ENCODE data around the gene IGF1.
A peak's percentile ranks its signal among the peaks of the same experiment; 100 is the strongest.

Gene IGF1

GRCh38 chr12:102425109-102426039, 55.0 kb downstream of the IGF1 start:
- DNase-seq, result no peak

- no peak for DNase-seq
Measured at GRCh38 chr12:102423462-102423861, 56.9 kb downstream of the IGF1 start.

GRCh38 chr12:102421802-102422583, 58.4 kb downstream of the IGF1 start:
- DNase-seq, result no peak

DNA sequence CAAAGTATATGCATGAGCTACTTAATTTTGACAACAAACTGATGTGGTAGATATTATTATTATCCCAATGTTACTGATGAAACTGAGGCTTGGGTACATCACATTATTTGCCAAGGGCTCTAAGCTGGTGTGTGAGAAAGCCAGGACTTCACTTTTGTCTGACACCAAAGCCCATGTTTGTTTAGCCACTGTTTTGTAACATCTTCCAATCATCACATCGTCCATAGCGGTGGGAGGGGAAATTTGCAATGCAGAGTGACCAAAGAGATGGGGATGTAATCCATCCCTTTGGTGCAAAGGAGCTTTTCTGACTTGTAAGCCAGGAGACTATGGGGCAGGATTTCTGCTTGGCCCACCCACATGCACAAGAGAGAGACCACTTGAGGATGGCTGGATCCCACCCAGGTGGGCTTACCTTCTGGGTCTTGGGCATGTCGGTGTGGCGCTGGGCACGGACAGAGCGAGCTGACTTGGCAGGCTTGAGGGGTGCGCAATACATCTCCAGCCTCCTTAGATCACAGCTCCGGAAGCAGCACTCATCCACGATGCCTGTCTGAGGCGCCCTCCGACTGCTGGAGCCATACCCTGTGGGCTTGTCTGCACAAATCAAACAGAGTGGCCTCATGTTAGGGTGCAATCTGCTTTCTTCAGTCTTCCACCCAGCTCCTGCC, 61.1 kb downstream of the IGF1 start:
- no peak for DNase-seq

DNA sequence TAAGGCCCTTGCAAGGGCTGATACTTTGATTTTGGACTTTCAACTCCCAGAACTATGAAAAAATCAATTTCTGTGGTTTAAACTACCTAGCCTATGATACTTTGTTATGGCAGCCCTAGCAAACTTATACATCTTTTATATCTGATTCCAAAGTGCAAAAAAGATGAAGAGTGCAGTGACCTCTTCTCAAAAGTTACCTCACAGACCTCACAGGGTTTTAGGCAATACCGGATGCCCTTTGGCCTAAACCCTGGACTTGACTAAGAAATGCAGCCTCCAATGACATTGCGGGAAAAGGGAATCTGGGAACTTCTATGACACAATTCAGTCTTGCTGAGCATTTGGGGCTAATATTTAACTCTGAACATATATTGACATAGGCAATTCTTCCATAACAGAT, 63.3 kb downstream of the IGF1 start:
- DNase-seq, result no peak

- no peak for DNase-seq
Measured at GRCh38 chr12:102415515-102415914, 64.8 kb downstream of the IGF1 start.

GRCh38 chr12:102413396-102413795, 67.0 kb downstream of the IGF1 start:
- DNase-seq, result no peak

- no peak for DNase-seq
Measured at GRCh38 chr12:102410511-102410910, 69.9 kb downstream of the IGF1 start.

GRCh38 chr12:102408487-102409297, 71.7 kb downstream of the IGF1 start:
- no peak for DNase-seq

DNA sequence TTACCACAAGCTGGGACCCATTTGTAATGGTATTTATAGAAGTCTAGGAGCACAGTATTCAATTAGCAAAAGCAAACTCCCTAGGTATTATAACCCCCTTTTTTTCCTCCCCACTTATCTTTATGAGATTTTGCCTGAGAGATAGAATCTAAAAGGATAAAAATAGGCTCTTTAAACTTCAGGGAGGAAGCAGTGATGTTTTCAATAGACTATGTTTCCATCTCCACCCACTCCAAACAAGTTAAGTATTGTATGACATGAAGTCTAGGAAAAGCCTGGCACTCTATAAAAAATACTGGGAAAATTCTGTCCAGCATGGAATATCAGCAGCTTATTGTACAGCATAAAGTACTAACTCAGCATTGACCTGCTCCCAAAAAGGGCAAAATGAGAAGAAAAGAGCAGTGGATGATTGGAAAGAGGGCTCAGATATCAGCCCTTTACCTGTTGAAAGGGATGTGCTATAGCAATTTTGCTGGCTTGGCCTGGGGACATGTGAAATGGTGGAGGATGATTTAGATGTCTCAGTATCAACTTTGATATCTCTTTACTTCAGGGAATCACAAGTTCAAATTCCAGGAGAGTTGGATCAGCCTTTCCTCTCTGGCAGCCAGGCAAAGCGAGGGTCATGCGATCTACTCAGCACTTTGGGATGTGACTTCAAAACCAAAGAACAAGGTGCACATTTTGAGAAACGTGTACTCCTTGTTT, 72.4 kb downstream of the IGF1 start:
- DNase-seq, result no peak

GRCh38 chr12:102406033-102406584, 74.3 kb downstream of the IGF1 start:
- DNase-seq, result peak; percentile 52

DNA sequence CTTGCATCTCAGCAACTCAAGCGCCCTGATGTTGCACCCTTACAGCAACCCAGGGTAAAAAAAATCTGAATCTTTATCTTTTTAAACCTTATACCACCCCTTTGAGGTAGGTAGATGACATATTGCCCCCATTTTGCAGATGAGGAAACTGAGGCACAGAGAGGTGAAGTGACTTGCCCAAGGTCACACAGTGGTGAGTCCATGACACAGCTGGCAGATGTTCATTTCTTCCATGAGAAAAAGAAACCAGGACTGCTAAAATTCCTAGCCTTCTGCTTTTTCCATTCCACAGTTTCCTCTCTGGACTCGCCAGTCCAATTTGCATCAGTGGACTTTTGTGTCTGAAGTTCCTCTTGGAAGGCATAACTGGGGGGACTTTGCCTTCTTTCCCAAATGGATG, 79.3 kb downstream of the IGF1 start:
- no peak for DNase-seq

DNA sequence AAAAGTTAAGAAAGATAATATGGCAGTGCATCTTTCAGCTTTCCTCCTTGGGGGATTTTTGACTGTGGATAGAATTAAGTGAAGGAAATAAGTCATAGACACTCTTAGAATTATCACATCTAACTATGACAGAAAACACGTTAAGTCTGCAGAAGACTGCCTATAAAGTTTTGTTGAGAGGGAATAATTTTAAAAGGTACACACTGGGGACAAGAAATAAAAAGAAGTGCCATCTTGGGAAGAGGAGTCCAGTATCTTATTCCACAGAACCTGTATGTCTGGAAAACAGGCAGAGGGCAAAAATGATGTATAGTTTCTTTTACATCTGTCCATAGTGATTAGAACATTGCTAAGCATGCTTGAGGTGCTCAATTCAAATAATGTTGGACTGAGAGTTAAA, 80.7 kb downstream of the IGF1 start:
- no peak for DNase-seq

- DNase-seq, result no peak
Measured at GRCh38 chr12:102396276-102396675, 84.1 kb downstream of the IGF1 start.

- DNase-seq, result no peak
Measured at GRCh38 chr12:102394200-102394599, 86.2 kb downstream of the IGF1 start.

DNA sequence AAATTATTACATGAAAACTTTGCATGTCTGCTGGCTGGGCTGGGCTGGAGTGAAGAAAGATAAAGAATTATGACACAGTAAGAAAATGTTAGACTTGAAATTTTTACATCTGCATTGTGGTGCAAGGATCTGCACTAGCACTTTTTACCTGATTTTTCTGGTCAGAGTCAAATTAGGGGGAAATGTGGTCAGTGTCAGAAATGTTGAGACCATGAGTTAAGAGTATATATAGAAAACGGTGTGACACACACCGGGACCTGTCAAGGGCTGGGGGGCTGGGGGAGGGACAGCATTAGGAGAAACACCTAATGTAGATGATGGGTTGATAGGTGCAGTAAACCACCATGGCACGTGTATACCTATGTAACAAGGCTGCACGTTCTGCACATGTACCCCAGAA, 90.3 kb downstream of the IGF1 start:
- no peak for DNase-seq

DNA sequence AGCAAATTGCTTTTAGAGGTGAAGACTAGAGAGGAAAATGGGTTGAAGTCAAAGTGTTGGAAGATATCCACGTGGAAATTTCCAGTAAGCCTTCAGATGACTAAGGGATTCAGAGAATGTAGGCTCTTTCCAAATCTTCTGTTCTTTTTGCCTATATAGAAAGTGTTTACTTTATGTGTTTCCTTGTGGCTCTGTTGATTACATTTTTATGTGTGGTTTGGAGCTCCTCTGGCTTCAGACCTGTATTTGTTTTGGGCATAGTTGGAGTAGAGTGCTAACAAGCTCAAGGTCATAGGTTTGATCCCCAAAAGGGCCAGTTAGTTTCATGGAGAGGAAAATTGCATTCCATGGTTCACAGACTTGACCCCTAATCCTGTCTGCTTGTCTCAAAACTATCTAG, 91.9 kb downstream of the IGF1 start:
- no peak for DNase-seq

DNA sequence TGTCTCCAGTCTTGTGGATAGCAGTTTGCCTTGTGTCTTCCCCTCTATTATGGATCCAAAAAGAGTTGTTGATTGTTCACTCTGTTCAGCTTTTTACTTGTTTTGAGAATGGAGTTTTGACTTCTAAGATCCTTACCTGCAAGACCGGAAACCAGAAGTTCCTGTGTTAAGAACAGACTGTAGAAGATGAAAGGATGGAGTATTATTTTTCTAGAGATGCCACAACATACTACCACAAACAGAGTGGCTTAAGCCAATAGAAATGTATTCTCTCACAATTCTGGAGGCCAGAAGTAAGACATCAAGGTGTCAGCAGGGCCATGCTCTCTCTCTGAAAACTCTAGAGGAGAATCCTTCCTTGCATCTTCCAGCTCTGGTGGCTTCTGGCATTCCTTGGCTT, 95.0 kb downstream of the IGF1 start:
- no peak for DNase-seq

DNA sequence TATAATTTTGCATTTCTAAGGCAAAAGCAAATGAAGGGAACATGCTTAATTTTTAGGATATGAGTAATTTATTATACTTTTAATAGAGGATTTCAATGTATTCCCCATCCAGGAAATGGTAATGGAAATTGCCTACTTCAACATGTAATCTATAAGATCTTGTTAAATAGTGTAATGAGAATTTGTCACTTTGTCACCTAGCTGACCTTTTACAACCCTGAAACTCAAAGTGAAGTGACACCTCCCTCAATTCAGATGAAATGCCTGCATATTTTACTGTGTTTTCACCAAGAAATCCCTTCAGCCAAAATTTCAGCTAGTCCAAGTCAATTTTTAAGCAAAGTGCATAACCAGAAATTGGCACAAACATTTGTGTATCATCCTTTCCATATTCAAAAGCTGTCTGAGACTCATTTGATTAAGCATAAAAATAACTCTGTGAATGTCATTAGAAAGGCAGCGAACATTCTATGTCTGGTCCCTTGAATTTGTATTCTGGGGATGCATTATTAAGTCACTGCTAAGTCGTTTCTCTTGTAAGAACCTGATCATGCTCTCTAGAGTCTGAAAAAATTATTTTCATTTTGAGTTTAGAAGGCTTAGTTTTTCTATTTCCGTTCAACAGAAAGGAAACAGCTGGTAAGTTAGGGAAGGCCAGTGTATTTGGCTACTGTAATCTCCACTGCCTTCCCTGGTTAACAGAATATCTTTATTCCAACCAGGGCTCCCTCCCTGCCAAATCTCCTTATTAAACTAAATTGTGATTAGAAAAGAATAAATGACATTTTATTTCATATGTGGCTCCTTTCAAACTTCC, 100.8 kb downstream of the IGF1 start:
- no peak for DNase-seq

GRCh38 chr12:102376781-102377180, 103.6 kb downstream of the IGF1 start:
- DNase-seq, result no peak

Measured in left hindlimb (tissue), 1 donor.